HG03135 (cell line): ENCODE results near the gene RNF10.
A peak's percentile ranks its signal among the peaks of the same experiment; 100 is the strongest.
"Not testable (repeated sequence)": the region's sequence is repeated elsewhere in the genome, so short reads cannot be mapped to it uniquely, and the experiment has no call there.

Experiments used
- ATAC-seq: cut with Tn5 transposase; IDR thresholded peaks from one replicate; pipeline ENCODE4 v1.9.1; 2021; ENCODE audit warnings: mild to moderate bottlenecking, moderate library complexity; ENCODE audit not compliant: unreplicated experiment

RNF10 gene

DNA sequence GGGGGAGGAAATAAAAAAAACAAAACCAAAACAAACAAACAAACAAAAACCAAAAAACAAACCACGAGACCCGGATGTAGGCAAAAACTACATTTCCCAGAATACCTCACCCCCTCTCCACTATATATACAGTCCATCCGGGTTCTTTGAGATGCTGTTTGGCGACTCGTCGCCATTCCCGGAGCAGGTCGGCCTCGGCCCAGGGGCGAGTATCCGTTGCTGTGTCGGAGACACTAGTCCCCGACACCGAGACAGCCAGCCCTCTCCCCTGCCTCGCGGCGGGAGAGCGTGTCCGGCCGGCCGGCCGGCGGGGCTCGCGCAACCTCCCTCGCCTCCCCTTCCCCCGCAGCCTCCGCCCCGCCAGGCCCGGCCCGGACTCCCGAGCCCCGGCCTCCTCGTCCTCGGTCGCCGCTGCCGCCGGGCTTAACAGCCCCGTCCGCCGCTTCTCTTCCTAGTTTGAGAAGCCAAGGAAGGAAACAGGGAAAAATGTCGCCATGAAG, at the start of gene RNF10:
RNF10 (plus strand) TSS at position 154 of the 500 bp plus-strand sequence. CDS start 456 bp downstream, outside the sequence.
- peak; percentile 64 for ATAC-seq

DNA sequence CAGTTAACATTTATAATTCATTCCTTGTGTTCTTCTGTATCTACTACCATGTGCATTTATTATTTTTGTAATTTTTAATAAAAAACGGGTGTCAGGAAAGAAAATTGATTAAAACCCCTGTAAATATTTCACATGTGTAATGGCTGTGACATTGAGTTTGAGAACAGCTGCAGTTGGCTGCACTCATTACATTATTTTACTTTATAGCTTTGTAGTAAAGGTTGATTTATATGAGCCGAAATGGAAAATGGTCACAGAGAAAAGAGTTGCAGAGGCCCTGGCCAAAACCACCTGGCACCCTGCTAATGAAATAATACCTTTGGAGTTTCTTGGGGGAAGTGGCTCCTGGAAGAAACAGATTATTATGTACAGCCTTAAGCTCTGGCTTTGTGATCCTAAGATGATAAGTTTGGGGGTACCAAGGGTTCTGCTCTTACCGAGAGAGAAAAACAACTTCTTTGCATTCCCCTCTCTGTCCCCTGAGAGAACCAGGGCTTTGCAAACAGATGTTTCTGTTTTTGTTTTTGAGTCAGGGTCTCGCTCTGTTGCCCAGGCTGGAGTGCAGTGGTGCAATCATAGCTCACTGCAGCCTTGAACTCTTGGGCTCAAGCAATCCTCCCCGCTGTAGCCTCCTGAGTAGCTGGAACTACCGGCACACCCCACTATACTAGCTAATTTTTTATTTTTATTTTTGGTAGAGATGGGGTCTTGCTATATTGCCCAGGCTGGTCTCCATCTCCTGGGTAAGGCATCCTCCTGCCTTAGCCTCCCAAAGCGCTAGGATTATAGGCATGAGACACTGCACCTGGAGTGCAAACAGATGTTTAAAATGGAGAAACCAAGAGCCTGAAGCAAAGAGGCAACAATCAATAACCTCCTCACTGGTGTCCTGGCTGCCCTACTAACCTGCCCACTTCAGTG, 47.9 kb upstream of the RNF10 start:
- ATAC-seq = no peak

DNA sequence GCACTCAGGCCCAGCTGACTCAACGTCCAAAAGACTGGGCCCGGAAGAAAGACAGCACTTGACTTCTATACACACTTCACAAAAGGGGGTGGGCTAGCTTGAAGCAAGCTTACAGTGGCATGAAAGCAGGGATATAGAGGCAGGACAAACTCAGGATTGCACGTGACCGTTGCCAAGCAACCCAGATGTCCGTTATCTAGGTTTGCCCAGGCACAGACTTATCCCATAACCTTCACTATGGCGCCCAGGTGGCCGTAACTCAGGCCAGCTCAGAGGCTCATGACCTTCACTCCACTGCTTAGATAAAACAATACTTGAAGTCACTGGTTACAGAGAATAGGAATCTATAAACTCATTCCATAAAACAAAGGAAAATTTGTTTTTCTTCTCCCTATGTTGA, 46.6 kb upstream of the RNF10 start:
- ATAC-seq = not testable (repeated sequence)

DNA sequence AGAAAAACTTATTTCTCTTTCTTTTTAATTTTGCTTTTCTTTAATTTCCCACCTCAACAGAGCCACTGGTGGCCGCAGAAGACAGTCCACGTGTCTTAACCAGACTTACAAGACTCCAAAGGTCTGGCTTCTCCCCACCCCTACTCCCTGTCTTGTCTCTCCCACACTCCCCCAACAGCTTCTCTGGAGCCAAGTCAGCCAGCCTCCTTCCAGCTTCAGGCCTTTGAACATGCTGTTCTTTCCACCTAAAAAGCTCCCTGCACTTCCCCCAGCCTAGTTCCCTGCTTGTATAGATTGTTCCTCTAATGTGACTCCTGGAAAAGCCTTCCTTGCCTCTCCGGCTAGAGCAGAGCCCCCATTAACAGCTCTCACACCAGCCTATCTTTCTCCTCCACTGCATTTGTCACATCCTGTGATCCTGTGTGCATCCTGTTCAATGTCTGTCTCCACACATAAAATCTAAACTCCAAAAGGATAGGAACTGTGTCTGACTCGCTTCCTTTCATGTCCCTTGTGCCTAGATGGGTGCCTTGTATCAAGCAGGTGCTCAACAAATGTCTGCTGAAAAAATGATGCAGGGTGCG, 46.0 kb upstream of the RNF10 start:
- no peak for ATAC-seq

DNA sequence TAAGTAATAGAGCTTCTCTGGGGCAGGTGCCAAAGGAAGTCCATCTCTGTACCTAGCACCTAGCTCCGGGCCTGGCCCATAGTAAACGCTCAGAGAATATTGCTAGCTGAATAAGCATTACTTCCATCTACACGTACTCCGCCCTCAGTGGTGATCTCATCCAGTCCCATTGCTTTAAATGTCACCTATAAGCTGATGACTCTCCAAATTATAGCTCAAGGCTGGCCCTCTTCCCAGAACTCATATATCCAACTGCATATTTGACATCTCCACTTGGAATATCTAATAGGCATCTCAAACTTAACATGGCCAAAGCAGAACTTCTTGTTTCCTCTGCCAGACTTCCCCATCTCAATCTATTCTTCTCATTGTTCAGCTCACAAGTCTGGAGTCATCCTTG, 45.1 kb upstream of the RNF10 start:
- ATAC-seq = no peak

DNA sequence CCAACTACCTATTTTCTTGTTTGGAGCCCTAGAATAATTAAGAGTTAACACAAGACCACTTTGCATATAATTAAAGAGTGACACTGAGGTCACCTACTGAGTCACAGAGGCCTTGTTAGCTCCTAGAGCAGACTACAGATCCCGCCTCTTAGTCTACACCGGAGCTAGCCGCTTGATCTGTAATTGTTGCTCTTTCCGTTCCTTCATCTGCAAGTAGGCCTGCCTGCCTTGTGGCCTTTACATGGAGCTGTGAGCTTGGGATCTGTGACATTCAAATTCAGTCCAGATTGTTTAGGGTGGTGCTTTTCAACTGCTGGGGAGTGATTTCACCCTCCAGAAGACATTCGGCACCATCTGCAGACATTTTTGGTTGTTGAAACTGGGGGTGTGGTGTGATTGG, 43.8 kb upstream of the RNF10 start:
- no peak for ATAC-seq

DNA sequence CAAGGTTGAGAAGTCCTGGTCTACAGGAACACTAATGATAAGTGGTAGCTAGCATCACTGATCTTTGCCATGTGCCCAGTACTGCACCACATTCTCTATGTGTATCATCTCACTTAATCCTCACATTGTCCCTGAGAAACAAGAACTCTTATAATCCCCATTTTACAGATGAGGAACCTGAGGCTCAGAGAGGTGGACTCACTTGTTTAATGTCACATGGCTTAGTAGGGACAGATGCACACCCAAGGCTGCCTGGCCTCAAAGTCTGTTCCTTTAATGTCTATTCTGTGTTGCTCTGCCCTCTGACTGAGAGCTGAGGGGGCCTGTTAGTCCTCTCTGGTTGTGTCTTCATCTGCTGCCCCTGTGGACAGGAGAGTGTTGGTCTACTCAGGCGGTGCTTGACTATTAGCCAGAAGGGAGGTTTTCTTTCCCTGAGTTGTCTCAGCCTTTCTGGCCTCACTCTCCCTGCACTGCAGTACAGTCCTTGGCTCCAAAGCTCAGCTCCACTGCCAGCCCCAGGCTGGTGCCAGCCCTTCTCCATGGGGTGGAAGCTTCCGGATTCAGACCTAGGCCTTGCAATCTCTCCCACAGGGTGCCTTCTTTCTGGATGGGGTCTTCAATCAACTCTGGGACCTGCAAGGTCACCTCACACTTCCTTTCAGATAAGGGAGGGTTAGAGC, 43.2 kb upstream of the RNF10 start:
- ATAC-seq = no peak

DNA sequence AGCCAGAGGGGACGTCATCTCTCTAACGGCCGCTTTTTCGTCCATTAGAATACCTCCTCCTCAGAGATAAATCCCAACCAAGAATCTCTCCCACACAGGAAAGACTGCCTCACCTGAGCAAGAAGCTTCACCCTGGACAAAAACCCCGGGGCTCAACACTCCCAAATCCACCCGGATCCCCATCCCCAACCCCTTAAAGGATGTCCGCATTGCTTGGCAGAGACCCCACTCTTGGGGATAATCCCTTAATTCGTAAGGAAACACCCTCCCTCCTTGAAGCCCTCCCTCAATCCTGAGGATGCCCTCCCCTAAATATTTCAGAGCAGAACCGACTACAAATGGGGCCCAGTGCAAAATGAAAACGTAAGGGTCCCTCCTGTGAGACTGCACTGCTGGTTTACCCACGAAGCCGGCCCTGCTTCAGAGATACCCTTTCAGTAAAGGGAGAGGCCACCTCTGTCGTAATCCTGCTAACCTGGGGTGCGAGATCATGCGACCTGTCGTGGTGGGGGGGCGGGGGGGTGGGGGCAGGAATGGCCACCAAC, 38.9 kb upstream of the RNF10 start:
- ATAC-seq = peak; percentile 5

DNA sequence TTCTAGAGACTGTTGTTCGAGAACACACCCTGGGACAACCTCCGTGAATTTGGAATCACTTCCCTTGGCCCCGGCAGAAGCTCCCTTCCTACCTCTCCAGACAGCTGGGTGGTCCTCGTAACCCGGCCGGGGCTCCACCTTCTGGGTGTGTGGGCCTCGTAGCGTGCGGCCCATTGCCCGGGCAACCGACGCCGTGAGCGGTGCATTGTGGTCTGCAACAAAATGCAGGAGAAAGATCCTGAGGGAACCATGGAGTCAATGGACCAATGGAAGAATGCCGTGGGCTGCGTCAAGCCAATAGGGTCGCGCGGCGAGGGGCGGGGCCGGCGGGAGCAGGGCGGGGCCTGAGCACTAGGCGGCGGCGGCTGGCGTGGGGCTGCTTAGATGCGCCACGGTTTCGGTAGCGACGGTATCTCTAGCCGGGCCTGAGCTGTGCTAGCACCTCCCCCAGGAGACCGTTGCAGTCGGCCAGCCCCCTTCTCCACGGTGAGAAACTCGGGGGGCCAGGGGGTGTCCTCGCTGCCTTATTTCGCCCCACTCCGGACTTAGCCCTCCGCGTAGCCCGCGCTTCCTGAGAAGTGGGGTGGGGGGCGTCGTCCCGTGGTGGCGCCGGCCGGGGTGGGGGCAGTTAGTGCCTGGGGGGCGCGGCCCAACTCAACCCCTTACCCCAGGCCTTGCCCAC, 38.3 kb upstream of the RNF10 start, which contains the start of gene DYNLL1:
DYNLL1 (plus strand) TSS at position 383 of the 682 bp plus-strand sequence. CDS start 309 bp downstream, outside the sequence.
- peak; percentile 93 for ATAC-seq

DNA sequence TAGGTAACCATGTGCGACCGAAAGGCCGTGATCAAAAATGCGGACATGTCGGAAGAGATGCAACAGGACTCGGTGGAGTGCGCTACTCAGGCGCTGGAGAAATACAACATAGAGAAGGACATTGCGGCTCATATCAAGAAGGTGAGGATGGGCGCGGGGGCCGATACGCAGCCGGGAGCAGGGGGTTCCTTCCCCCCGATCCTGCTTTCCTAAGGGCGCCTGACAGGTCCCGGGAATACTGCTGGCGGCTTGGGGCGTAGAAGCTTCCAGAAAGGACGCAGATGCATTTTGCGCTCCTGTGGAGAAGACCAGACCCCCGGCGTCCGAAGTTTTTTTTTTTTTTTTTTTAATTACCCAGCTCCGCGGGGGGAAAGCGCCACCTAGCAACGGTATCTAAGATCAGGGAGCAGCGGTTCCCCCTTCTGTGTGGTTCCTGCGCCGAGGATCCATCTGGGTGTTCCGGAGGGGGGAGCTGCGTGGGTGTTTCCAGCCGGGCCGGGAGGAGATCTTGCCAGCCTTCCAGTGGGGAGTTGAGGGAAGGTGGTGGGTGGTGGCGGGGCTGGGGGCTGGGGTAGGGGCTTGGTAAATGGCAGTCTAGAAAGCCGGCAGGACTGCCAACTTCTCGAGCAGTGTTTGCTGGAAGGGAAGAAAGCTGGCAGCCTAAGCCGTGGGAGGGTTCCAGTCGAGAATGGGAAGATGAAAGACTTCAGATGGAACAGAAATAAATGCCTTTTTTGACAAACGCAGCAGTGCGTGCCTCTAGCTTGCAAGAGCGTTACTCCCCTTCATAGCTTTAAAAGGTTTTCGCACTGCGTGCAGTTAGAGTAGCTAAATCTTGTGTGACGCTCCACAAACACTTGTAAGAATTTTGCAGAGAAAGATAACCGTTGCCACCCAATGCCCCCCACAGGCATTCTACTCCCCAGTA, 37.5 kb upstream of the RNF10 start:
- peak; percentile 29 for ATAC-seq

DNA sequence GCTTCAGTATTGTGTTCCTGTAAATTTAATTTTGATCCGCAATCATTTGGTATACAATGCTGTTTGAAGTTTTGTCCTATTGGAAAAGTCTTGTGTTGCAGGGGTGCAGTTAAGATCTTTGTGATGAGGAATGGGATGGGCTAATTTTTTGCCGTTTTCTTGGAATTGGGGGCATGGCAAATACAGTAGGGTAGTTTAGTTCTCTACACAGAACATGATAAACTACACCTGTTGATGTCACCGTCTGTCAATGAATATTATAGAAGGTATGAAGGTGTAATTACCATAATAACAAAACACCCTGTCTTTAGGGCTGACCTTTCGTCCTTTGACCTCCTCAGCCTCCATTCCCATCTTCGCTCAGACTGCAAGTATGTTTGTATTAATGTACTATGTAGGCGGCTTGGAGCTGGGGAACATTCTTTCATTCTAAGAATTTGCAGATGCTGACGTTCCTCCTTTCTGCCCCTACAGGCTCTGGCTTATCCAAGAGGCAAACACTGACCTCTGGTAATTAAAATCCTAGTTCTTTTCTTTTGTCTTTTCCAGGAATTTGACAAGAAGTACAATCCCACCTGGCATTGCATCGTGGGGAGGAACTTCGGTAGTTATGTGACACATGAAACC, 36.5 kb upstream of the RNF10 start:
- ATAC-seq = no peak

DNA sequence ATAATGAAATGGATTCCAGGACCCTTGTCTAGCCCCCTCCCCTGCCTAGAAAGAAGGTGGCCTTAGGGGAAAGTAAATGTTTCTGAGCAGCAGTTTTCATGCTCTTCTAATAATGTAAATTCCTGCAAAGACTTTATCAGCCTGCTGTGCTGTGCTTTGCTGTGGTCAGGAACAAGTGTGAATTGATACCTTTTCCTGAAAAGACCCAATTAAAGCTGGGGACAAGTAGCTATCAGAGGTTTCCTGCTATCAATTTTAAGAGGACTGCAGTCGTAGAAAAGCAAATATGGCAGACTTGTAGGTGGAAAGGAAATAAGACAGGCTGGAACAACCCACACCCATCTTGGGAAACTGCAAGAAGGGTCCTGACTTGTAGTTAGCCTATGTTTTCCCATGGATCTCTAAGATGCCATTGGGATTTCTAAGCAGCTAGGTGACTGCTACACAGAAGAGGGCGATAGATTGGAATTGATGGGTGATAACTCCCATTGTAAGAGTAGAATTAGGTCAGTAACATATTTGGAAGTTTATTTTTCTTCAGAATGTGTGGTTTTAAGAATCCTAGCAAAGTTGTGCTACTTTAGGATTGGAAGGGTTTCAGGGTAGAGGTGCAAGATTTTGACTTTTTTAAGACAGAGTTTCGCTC, 35.2 kb upstream of the RNF10 start:
- ATAC-seq = no peak

DNA sequence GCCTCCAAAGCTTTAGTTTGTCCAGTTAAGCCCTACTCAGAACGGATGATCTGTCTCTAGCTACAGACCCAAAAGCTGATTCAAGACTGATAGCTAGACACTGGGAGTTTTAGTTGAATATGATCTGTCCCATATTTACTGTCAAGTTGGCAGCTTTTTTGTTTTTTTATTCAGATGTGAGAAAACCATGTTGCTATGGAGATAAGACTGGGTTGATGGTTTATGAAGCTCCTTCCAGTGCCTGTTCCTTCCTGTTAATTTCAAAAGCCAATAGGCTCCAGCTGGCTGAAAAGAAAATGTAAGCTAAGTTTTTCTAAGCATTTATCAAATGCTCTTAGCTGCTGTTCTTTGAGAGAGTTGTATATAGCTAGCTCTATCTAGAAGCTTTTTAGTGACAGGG, 33.6 kb upstream of the RNF10 start:
- no peak for ATAC-seq

DNA sequence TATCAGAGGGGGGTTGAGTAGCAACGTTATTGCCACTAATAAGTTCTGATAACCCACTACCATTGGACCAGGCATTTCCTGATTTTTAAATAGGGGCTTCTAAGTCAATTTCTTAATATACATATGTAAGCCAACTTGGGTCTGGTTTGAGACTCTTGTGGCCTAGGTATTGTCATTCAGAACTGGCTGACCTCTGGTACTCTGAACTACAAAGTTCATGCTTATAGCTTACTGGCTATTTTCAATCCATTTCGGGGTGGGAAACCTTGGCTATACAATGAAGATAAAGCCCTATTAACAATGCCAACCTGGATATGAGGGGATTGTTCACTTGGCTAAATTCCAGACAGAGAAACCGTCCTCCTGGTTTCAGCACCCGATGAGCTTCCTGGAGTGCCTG, 29.6 kb upstream of the RNF10 start:
- ATAC-seq = no peak

DNA sequence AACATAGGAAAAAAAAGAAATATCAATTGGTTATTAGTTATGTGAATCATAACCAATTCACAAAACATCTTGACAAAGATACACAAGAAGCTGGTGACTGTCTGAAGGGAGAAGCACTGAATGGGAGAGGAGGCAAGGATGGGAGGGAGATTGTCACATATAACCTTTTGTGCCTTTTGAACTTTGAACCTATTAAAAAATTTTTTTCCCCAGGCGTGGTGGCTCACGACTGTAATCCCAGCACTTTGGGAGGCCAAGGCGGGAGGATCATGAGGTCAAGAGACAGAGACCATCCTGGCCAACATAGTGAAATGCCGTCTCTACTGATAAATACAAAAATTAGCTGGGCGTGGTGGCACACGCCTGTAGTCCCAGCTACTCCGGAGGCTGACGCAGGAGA, 25.6 kb upstream of the RNF10 start:
- ATAC-seq = no peak

DNA sequence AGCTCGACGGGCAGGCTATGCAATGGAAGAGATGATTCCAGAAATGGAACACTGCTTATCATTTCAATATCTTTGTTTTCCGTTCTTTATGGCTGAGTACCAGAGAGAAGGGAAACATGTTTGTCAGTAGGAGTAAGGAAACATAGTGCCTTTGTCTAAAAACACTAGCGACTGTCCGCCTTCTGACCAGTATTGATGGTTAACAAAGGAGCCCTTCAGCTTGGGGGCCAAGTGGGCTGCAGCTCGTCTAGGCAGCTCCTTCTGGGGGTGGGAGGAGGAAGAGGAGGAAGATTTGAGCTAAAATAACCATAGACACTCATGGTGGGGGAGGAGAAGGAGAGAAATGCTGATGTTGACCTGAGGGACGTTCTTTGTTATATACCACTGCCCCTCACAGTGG, 20.2 kb upstream of the RNF10 start:
- no peak for ATAC-seq

DNA sequence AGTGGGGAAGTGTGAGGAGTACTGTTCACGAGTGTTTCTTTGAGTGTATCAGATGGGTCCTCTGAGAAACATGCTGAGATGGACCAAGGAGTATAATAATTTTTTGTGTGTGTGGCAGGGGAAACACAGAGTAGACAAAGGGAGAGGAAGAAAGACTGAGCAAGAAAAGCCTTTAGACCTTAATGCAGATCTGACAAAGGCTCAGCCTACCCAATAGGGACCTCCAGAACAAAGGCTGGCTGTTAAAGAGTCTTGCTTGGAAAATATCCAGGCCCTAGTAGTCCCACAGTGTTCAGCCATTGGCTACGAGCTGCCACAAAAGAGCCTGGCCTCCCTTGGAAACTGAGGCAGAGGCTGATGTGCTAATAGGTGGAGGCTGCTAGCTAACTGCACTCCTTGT, 18.7 kb upstream of the RNF10 start:
- ATAC-seq = no peak

DNA sequence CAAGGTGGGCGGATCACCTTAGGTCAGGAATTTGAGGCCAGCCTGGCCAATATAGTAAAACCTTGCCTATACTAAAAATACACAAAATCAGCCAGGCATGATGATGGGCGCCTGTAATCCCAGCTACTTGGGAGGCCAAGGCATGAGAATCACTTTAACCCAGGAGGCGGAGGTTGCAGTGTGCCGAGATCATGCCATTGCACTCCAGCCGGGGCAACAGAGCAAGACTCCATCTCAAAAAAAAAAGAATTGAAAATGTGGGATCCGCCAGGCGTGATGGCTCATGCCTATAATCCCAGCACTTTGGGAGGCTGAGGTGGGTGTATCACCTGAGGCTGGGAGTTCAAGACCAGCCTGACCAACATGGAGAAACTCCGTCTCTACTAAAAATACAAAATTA, 14.8 kb upstream of the RNF10 start:
- not testable (repeated sequence) for ATAC-seq

DNA sequence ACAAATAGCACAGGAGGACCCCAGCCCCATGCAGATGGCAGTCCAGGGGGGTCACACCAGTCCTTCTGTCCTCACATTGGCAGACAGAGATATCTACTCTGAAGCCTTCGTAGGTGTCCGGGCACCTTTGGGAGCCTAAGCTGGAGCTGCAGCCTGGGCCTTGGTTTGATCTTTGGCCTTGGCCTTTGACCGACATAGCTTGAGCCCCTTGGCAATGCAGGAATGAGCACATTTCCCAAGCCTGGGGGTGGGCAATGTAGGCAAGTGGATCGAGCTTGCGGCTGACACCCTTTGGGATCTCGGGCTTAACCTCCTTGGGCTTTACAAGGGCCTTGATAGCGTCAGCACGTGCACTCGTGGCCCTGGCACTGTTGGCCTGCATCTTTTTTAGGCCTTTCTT, 11.6 kb upstream of the RNF10 start:
- ATAC-seq = no peak
